Naive thymus-derived CD4-positive, alpha-beta T cell (primary cell): ENCODE measurements around the gene MYOZ3. TPM values are rescaled to one million over a fixed set of nuclear protein-coding genes. Genes with fewer than 3 reads are reported as not detected.
A peak's percentile ranks its signal among the peaks of the same experiment; 100 is the strongest.

Experiments used
- ATAC-seq: fragments of 150-1000 bp; cut with Tn5 transposase; 2 replicates; pipeline ENCODE4 v1.10.0; 2021; ENCODE audit warnings: mild to moderate bottlenecking, moderate library complexity
- CTCF ChIA-PET: fragments of 350-600 bp; sonication (Branson Sonifier 250); formaldehyde crosslinking; loops from one replicate; lab custom pipeline; 2021; ENCODE audit warnings: antibody characterized with exemption; lab: Charles Lee
- POLR2A ChIA-PET: fragments of 350-600 bp; sonication (Branson Sonifier 250); formaldehyde crosslinking; loops from one replicate; lab custom pipeline; 2021; ENCODE audit warnings: antibody characterized with exemption, inconsistent platforms; lab: Charles Lee
- DNase-seq, 9 donors: peaks; one replicate each; pipeline versions ENCODE4 v3.0.0 to v3.0.0-alpha.2; 2020 to 2022; ENCODE audit warnings: mixed read lengths in 1 of 9
- H3K27ac ChIP-seq: one replicate; pipeline ENCODE4 v1.7.0; 2013; ENCODE audit warnings: mild to moderate bottlenecking, low read depth, low read length, moderate library complexity
- H3K27me3 ChIP-seq, 2 donors: one replicate each; pipeline ENCODE4 v1.7.0; 2013; ENCODE audit warnings: low read length in 2 of 2, mild to moderate bottlenecking in 2 of 2, moderate library complexity in 2 of 2; ENCODE audit not compliant: control insufficient read depth in 2 of 2, insufficient read depth in 2 of 2
- H3K36me3 ChIP-seq, 3 experiments: 1 replicate in 2 of 3; 2 replicates in 1 of 3; pipeline ENCODE4 v1.7.0; 2013; ENCODE audit warnings: low read length in 3 of 3, mild to moderate bottlenecking in 3 of 3, moderate library complexity in 1 of 3; ENCODE audit not compliant: insufficient read depth in 3 of 3, control insufficient read depth in 2 of 3
- H3K4me1 ChIP-seq, 2 donors: one replicate each; pipeline ENCODE4 v1.7.0; 2013; ENCODE audit warnings: low read length in 2 of 2, mild to moderate bottlenecking in 2 of 2, moderate library complexity in 1 of 2; ENCODE audit not compliant: control insufficient read depth in 2 of 2, insufficient read depth in 2 of 2
- H3K4me3 ChIP-seq: 2 replicates; pipeline ENCODE4 v1.7.0; 2013; ENCODE audit warnings: mild to moderate bottlenecking, low read length
- H3K9me3 ChIP-seq, 3 experiments: 1 replicate in 2 of 3; 2 replicates in 1 of 3; pipeline ENCODE4 v1.7.0; 2013; ENCODE audit warnings: low read length in 3 of 3; ENCODE audit not compliant: control insufficient read depth in 2 of 3
- H3K27ac Mint-ChIP-seq, 9 donors: one replicate each; pipeline ENCODE4 v1.8.0; 2020 to 2022; ENCODE audit warnings: mixed read lengths in 9 of 9, mild to moderate bottlenecking in 8 of 9, moderate library complexity in 5 of 9, inconsistent platforms in 2 of 9
- H3K27me3 Mint-ChIP-seq, 5 donors: one replicate each; pipeline ENCODE4 v1.8.0; 2021 to 2022; ENCODE audit warnings: mixed read lengths in 5 of 5, mild to moderate bottlenecking in 1 of 5
- H3K36me3 Mint-ChIP-seq, 5 donors: one replicate each; pipeline ENCODE4 v1.8.0; 2020 to 2022; ENCODE audit warnings: mixed read lengths in 5 of 5, mild to moderate bottlenecking in 3 of 5, inconsistent platforms in 1 of 5
- H3K4me1 Mint-ChIP-seq, 7 donors: one replicate each; pipeline ENCODE4 v1.8.0; 2020 to 2022; ENCODE audit warnings: mixed read lengths in 7 of 7, mild to moderate bottlenecking in 3 of 7, inconsistent platforms in 1 of 7
- H3K4me3 Mint-ChIP-seq, 10 donors: one replicate each; pipeline ENCODE4 v1.8.0; 2020 to 2022; ENCODE audit warnings: mild to moderate bottlenecking in 10 of 10, mixed read lengths in 10 of 10, moderate library complexity in 6 of 10, inconsistent platforms in 2 of 10
- H3K9me3 Mint-ChIP-seq, 11 donors: one replicate each; pipeline ENCODE4 v1.8.0; 2020 to 2022; ENCODE audit warnings: mixed read lengths in 11 of 11, mild to moderate bottlenecking in 4 of 11, inconsistent platforms in 1 of 11, moderate library complexity in 1 of 11
- intact Hi-C, 2 donors: fragments of 100-400 bp; cut with micrococcal nuclease; formaldehyde crosslinking; loops; one replicate each; pipeline ENCODE4 v1.15.1; 2023
- polyA plus RNA-seq, 2 donors: library from polyadenylated mRNA; unstranded; fragments of 300-500 nt; fragmentation: Illumina TruSeq; gene quantifications; one replicate each; pipeline ENCODE4 v1.2.3, GENCODE V29; 2021
- total RNA-seq, 6 experiments: library from RNA in 5 of 6; stranded (reverse) in 5 of 6; gene quantifications; 1 replicate in 5 of 6; 2 replicates in 1 of 6; pipeline ENCODE4 v1.2.3 and lab custom pipeline; 2021 to 2026

Gene MYOZ3
- total and polyA plus RNA-seq, 7 experiments from 2014 or later: 0.15 TPM; not detected in 6

DNA sequence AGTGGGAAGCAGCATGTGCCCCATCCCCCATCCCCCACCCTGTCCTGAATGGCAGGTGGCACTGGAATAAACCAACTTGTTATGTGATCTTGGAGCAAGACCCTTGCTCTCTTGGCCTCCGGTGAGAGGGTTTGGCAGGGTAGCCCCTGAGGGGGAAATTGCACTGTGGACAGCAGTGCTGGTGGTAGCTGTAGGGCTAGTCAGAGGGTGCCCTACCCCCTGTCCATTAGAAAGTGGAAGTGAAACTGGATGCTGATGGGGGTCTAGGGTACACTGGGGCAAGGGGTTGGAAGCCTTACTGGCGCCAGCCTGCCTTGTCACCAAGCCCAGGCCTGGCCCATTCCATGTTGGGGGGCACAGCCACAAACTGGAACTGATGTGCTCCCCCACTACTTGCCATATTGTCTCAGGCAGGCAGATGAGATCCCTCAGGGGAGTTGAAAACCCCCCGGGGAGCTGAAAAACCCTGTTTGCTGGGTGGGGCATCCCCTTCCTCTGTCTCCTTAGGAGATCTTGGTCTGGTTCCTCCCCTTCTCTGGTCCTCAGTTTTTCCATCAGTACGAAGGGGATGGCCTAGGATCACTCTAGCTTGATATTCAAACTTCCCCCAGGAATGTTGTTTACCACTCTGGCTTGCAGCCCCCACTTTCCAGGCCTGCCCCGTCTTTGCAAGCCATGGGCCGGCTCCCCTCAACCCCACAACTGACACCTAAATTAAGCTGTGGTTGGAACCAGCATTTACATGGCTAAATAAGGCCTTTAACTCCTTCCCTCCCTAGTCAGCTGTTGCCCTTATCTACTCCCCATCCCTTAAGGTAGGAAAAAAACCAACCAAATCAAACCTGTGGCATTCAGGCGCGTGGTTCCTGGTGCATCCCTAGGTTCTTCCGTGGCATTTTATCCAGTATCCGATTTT, 35.0 kb upstream of the MYOZ3 start:
- Histone ChIP-seq H3K4me1 (peaks cover 0 to 20% of the 10 kb centered on the region in 2 donors), H3K4me3 (no peak overlapping the region), H3K27me3 (no peaks in the 10 kb centered on the region), H3K36me3 (no peaks in the 10 kb centered on the region), H3K9me3 (no peaks in the 10 kb centered on the region), H3K27ac (no peak overlapping the region)
- Mint-ChIP-seq H3K36me3 (peaks cover 0 to 2% (median 0%) of the 10 kb centered on the region in 5 donors), H3K27me3 (peaks cover 0 to 41% (median 6%) of the 10 kb centered on the region in 5 donors), H3K27ac (peak overlapping the region in 2 of 9 donors; percentile 26 to 72), H3K4me3 (peak overlapping the region; percentile 1 to 94 (median 46)), H3K4me1 (peaks cover 13 to 25% (median 18%) of the 10 kb centered on the region in 7 donors), H3K9me3 (peaks cover 0 to 1% (median 0%) of the 10 kb centered on the region in 11 donors)
- POLR2A ChIA-PET: no interaction called here
- ATAC-seq: no peak
- CTCF ChIA-PET: no interaction called here
- intact Hi-C loops: loop anchor here in 1 of 2 donors (2.0 kb wide), 1 partner anchor 31 kb away; no protein-coding TSS in a partner anchor
- DNase-seq: no peak

DNA sequence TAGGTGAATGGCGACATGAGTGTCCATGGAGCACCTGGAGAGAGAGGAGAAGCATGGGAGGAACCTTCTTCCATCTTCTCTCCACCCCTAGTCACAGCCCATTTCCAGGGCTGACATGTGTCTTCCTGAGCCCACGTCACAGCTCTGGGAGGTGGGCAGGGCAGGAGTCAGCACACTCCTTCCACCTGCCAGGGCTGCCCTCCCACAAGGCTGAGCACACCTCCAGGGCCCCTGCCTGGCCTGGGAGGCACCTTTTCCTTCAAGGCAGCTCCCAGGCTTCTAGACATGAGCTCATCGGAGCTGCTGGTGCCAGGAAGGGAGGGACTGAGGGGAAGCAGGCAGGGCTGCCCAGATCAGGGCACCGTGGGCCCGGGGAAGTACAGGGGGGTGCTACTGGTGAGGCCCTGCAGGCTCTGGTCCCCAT, 34.2 kb upstream of the MYOZ3 start:
- Mint-ChIP-seq H3K36me3 (peaks cover 0 to 2% (median 0%) of the 10 kb centered on the region in 5 donors), H3K9me3 (peaks cover 0 to 1% (median 0%) of the 10 kb centered on the region in 11 donors), H3K4me3 (peak overlapping the region in 1 of 10 donors; percentile 94), H3K27ac (no peak overlapping the region), H3K27me3 (peaks cover 0 to 40% (median 6%) of the 10 kb centered on the region in 5 donors), H3K4me1 (peaks cover 13 to 25% (median 18%) of the 10 kb centered on the region in 7 donors)
- H3K36me3 ChIP-seq: no peaks in the 10 kb centered on the region
- ChIA-PET CTCF (no interaction called here), POLR2A (no interaction called here)
- ATAC-seq (no peak), DNase-seq (no peak)
- H3K27ac ChIP-seq: no peak overlapping the region
- no peaks in the 10 kb centered on the region for H3K9me3 ChIP-seq
- peaks cover 0 to 20% of the 10 kb centered on the region in 2 donors for H3K4me1 ChIP-seq
- no peaks in the 10 kb centered on the region for H3K27me3 ChIP-seq
- no peak overlapping the region for H3K4me3 ChIP-seq
- intact Hi-C loops: no loop called here

DNA sequence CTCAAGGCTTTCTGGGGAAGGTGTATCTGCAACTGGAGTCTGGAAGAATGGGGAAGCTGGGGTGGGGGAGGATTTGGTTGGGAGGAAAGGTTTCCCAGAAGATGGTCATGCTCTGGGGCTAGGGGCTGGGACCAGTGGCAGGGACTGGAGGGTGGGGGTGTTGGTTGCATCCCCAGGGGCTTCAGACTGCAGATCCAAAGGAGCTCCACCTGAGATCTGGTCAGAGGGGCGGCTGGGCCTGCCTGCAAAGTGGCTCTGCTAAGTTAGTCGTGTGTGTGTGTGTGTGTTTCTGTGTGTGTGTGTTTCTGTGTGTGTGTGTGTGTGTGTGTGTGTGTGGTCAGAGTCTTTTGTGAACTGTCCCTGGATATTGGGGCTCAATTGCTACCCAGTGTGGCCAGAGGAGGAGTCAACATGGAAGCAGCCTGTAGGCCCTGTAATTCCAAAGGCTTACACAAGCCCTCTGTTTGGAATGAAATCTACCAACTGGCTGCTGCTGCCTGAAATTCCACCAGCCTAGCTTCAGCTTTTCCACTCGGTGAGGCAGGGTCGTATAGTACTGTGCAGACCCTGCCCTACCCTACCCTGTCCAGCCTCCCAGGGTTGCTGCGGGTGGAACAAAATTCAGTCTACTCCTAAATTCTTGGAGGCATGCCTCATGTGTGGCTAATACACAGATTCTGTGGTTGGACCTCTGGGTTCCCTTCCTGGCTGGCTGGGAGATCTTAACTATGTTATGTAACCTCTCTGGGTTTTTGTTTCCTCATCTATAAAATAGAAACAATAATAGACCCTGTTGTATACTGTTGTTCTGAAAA, 33.1 kb upstream of the MYOZ3 start:
- Histone ChIP-seq H3K4me3 (no peak overlapping the region), H3K9me3 (no peaks in the 10 kb centered on the region), H3K27me3 (no peaks in the 10 kb centered on the region), H3K27ac (no peak overlapping the region), H3K36me3 (no peaks in the 10 kb centered on the region), H3K4me1 (peaks cover 0 to 20% of the 10 kb centered on the region in 2 donors)
- intact Hi-C loops: no loop called here
- Mint-ChIP-seq H3K4me1 (peaks cover 11 to 22% (median 16%) of the 10 kb centered on the region in 7 donors), H3K9me3 (peaks cover 0 to 1% (median 0%) of the 10 kb centered on the region in 11 donors), H3K4me3 (no peak overlapping the region), H3K27me3 (peaks cover 0 to 37% (median 6%) of the 10 kb centered on the region in 5 donors), H3K27ac (no peak overlapping the region), H3K36me3 (peaks cover 0 to 2% (median 0%) of the 10 kb centered on the region in 5 donors)
- CTCF ChIA-PET: no interaction called here
- POLR2A ChIA-PET: no interaction called here
- no peak for DNase-seq
- ATAC-seq: no peak

DNA sequence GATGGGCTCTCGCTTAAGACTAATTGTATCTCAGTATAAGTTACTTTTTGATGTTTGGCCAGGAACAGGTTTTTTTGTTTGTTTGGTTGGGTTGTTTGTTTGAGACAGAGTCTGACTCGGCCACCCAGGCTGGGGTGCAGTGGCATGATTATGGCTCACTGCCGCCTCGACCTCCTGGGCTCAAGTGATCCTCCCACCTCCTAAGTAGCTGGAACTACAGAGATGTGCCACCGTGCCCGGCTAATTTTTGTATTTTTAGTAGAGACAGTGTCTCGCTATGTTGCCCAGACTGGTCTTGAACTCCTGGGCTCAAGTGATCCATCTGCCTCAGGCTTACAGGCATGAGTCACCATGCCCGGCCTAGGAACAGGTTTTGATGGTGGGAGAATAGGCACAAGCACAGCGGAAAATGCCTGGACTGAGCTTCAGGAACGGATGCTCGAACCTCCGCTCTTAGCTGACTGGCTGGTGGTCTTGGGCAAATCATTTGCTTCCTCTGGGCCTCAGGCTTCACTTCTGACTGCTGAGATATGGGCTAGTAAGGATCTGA, 32.0 kb upstream of the MYOZ3 start:
- peaks cover 0 to 27% (median 5%) of the 10 kb centered on the region in 5 donors for H3K27me3 Mint-ChIP-seq
- H3K4me1 ChIP-seq: peaks cover 0 to 10% of the 10 kb centered on the region in 2 donors

DNA sequence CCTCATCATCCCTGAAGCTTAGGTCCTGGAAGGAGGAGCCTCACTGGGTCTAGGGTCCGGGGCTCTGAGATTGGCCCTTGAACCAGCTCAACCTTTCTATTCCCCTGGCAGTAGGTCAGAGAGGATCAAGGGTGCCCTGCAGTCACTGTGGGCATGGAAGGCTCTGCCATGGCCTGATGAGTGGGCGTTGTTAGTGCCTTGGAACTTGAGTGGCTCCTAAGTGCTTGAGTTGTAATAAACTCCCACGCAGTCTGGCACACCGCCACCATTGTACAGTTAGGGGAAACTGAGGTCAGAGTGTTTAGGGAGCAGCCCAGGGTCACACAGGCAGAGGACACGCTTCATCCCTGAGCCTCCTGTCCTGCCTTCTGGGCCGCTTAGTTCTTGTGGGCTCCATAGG, 31.0 kb upstream of the MYOZ3 start:
- Mint-ChIP-seq H3K4me3 (no peak overlapping the region), H3K36me3 (no peaks in the 10 kb centered on the region), H3K9me3 (no peaks in the 10 kb centered on the region), H3K27ac (no peak overlapping the region), H3K4me1 (peaks cover 0 to 6% (median 0%) of the 10 kb centered on the region in 7 donors), H3K27me3 (peaks cover 0 to 25% (median 0%) of the 10 kb centered on the region in 5 donors)
- Histone ChIP-seq H3K4me1 (peaks cover 0 to 7% of the 10 kb centered on the region in 2 donors), H3K27me3 (no peaks in the 10 kb centered on the region), H3K9me3 (no peaks in the 10 kb centered on the region), H3K36me3 (no peaks in the 10 kb centered on the region), H3K27ac (no peak overlapping the region), H3K4me3 (no peak overlapping the region)
- no peak for ATAC-seq
- ChIA-PET CTCF (no interaction called here), POLR2A (no interaction called here)
- no peak for DNase-seq
- intact Hi-C loops: no loop called here

More for the DNA sequence above, 32.0 kb upstream of the MYOZ3 start:
- Mint-ChIP-seq H3K4me1 (peaks cover 4 to 11% (median 5%) of the 10 kb centered on the region in 7 donors), H3K36me3 (peaks cover 0 to 2% (median 0%) of the 10 kb centered on the region in 5 donors), H3K9me3 (peaks cover 0 to 1% (median 0%) of the 10 kb centered on the region in 11 donors), H3K4me3 (no peak overlapping the region), H3K27ac (peak overlapping the region in 1 of 9 donors; percentile 28)
- Histone ChIP-seq H3K27ac (no peak overlapping the region), H3K27me3 (no peaks in the 10 kb centered on the region), H3K9me3 (no peaks in the 10 kb centered on the region), H3K4me3 (no peak overlapping the region), H3K36me3 (no peaks in the 10 kb centered on the region)
- ChIA-PET POLR2A (no interaction called here), CTCF (no interaction called here)
- intact Hi-C loops: no loop called here
- ATAC-seq (no peak), DNase-seq (no peak)
